HS-27A (cell line): ENCODE measurements around the gene ASCC1.

Source experiments
- DNase-seq: peaks from one replicate; pipeline ENCODE4 v3.0.0-alpha.2; 2012; ENCODE audit warnings: low read depth, missing footprints

Gene ASCC1

DNA sequence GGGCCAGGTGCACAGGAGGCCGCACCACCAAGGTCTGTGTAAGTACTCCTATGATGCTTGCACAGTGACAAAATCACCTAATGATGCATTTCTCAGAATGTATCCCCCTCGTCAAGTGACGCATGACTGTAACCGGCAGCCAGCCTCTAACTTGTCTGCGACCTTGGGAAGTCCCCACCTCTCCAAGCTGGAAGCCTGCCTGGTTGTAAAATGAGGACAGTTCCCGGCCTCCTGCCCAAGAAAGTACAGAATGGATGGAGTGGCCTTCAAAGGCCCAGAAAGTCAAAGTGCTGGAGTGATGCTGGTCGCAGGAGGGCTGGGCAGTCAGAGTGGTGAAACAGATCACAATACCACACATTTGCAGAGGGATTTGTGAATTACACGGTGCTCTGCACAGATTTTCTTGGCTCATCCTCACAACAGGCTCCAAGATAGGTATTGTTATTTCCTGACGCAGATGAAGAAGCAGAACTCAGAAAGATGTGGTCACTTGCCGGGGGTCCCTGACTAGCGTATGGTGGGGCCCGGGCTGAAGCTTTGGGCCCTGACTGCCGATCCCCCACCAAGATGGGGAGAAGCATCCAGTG is 150.5 kb downstream of the ASCC1 start:
- no peak for DNase-seq

DNA sequence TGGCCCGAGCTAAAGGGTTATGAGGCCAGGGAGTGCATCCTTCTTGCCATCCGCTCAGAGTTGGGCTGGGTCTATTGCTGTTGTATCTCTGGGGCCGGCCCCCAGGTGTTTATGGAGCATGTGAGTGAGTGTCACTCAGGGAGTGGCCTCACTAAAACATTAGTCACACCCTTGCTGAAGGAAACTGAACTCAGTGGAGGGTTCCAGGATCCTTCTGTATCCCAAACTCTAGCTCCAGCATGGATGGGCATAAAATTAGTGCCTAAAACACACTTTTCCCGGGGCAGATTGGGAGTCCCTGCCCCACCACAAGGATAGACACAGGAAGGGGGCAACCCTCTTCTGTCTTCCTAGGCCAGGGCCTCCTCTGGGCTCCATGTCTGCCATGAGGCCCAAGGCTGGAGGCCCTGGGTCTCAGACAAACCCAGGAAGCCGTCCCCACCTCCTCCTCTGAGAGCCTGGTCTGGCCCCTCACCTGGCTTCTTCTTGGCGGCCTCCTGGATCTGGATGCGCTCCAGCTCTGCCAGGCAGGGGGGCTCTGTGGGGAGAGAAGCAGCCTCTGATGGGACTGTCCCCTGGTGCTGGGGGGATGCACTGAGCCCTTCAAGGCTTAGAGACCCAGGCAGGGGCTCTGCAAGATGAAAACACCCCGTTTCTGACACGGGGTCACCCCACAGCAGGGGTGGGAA is 152.2 kb downstream of the ASCC1 start:
- DNase-seq: no peak

DNA sequence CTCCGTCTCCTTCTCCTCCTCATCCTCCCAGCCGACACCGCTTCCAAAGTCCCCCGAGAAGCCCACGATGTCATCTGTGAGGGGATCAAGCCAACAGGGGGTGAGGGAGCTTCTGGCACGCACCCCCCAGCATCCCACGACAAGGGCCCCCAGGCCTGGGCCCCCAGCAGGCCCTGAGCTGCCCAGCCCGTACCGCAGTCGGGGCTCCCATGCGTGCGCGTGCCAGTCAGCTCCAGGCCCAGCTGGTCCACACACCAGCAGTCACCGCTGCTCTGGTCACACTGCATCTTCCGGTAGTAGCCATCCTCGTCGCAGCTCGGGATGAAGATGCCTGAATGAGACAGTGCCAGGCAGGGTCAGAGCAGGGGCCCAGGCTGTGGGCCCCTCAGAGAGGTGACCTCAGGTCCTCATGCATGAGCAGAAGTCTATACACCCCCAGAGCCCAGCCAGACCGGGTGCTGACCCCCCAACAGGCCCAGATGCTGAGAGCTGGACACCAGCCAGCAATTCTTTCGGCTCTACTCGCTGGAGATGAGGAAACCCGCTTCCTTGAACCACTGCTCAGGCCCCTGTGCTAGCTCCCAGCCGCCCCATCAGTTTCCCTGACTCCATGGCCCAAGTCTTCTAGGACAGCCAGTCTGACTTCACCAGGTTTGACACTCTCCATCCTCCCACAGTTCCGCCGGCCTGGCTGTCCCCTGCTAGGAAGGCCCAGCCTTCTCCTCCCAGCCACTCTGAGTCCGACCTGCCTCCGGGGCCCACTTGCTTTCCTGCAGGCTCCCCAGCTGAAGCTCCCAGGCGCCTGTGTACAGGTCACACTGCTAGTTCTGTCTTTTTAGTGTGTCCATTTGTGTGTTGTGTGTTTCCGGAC is 153.0 kb downstream of the ASCC1 start:
- no peak for DNase-seq

DNA sequence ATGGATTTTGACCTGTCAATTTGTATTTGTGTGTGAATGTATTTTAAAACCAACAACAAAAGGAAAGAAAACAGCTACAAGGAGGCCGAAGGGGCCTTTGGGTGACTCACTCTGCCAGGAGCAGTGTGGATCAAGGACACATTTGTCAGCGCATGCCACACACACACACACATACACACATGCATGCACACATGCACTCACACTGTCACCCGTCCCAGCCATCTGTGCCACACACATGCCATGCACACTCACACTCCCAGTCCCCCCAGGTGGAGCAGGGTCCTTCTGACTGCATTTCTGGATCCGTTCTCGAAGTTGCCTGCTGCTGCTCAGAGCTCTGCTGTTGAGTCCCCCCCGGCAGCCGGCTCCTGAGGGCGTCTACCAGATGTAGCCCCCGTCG is 153.7 kb downstream of the ASCC1 start:
- no peak for DNase-seq

DNA sequence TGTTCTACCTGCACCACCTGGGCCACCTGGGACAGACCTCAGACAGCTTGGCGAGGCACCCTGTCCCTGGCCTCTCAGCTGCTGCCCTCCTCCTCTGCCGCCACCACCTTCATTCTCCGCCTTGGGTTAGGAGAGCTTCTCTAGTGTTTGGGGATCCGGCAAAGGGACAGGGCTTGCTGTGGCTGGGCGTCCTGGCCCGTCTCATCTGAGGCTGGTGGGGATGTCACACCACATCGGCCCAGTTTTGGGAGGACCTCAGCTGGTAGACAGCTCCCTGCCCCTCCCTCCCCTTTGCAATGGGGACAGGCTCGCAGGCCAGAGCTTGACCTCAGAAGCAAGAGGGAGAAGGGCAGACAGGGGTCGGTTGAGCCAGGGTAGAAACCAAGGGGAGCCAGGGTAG is 154.1 kb downstream of the ASCC1 start:
- DNase-seq: no peak

DNA sequence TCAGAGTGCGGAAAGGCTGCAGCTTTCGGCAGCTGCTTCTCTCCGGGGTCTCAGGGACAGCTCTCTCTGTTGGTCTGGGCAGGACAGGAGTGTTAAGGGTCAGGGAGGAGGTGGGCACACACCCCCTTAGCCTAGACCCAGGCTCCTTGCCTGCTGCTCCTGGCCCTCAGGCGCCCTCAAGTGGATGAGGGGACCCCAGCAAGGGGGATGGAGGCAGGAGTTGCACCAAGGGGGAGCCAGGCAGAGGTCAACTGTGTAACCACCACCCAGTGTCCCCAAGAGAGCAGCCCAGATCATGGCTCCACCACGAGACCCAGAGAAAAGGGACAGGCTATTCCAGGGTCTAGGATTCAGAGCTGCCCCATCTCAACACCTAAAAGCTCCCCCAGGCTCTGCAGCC is 154.6 kb downstream of the ASCC1 start:
- DNase-seq: no peak

DNA sequence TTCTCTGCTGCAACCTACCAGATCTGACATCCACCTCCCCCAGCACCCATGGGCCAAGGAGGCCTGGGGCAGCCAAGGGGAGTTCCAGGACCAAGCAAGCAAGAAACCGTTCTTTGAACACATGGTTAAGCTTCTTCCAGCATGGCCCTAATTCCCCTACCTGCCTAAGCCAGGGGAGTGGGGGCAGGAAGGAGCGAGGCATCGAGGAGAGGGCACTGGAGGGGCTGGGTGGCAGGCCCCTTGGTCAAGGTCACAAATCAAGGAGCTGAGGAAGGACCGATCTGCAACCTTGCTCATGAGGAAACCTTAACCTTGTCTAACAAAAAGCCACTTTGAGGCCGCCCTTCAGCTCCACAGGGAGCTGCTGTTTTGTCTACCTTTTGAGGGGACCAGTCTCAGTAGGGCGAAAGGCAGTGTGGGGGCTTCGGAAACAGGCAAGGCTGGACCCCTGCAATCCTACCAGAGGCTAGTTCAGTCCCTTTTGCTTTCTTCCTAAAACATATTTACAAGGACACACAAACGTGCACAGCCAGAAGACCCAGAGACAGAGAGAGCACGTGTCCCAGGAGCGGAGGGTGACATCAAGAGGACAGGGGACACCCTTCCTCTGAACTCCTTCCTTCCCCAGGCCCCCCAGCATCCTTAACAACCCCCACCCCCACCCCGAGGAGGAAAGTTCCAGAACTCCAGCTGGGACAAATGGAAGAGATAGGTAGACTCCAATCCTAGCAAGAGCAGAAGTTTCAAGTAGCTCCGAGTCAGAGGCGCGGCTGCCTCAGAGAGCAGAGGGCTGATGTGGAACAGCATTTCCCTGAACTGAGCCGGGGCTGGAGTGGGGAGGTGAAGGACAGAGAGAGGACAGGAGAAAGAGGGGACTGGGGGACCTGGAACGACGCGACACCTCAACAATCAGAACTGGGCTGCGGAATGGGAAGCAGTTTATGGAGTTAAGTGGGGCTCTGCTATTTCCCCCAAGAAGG is 155.9 kb downstream of the ASCC1 start:
- no peak for DNase-seq

DNA sequence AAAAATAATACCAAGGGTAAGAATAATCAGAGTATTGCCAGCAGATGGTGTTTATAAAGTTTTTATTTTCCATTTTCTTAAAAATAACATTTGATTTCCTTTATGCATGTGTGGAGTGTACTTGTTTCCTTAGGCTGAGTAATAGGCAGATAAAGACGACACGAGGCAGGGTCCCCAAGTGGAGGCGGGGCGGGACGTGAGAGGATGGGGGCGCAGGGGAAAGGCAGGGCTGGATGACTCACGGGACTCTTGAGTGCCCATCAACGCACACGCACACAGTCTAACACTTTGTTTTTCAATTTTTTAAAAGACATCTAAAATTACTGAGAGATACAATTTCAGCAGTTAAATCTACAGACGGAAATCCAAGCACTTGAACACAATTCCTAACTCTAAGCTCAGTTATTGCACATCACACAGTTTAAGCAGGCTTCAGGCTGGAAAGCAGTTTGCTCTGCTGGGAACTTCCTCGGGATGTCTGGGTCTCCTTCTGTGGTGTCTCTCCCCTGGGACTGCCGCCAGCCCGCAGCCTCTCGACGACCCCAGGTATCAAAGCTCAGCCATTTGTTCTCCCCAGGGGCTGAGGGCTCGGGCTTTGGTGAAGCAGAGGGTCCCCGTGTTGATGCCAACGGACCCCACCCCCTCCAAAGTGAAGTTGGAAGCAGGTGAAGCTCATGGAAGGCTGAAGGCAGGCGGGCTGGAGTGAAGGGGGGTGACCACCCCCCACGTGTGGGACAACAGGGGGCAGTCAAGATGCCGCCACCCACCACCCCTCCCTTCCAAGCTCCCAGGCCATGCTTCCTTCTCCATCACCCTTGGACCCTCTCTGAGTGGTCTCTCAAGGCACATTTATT is 156.9 kb downstream of the ASCC1 start:
- DNase-seq: no peak

DNA sequence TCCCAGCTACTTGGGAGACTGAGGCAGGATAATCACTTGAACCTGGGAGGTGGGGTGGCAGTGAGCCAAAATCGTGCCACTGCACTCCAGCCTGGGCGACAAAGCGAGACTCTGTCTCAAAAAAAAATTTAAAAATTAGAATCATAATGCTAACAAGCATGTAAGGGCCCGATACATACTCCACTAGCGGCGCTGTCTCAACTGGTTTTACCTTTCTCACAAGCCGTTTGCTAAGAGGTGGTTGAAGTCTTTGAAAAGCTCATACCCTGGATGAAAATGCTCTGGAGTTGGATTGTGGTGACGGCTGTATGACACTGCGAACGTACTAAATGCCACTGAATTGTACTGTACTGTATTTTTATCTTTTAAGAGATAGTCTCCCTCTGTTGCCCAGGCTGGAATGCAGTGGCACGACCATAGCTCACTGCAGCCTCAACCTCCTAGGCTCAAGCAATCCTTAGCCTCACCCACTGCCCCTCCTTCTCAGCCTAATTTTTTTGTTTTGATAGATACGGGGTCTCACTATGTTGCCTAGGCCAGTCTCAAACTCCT is 157.7 kb downstream of the ASCC1 start:
- no peak for DNase-seq

DNA sequence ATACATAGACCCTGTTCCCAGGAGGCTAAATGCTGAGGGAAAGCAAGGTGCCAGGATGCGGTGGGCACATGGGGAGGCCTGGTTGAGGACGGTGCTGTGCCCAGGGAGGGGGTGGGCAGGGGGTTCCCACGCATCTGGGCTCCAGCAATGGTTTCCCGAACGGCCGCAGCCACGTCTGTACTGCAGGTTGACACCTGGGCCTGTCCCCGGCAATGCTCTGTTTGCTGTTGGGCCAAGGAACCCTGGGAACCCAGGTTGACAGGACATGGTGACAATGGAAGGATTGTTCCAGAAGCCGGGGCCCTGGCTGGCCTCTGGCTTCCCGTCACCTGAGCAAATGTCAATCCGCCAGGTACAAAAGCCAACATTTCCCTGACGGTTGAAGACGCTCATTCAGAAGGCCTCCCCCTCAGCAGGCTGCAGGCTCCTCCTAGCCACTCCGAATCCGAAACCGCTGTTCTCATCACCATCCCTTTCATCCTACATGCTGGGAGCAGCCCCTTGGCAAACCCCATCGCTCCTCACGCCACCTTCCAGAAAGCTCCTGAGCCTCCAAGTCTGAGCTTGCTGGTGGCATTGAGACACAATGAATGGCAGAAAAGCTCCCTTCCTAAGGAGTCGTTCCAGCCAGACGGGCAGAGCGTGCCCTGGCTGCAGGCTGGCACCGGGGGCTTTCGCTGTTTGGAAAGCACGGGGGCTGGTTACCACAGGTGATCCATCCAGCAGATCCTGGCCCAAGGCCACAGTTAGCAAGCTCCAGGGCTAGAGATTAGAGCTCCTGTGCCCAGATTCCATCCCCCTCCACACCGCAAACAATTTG is 158.9 kb downstream of the ASCC1 start:
- DNase-seq: no peak

DNA sequence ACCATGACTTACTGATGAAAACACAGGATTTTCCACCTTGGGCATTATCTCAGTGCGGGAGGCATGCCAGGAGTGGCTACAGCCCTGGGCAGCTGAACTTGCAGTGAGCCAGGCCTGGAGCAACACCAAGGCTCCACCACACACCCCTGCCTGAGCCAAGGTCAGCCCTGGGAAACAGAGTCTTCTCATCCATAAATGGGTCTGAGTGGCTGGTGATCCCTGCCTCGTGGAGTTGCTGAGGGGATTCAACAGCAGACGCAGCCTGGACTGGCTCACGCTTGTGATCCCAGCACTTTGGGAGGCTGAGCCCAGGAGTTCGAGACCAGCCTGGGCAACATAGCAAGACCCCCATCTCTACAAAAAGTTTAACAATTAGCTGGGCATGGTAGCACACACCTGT is 160.0 kb downstream of the ASCC1 start:
- no peak for DNase-seq

DNA sequence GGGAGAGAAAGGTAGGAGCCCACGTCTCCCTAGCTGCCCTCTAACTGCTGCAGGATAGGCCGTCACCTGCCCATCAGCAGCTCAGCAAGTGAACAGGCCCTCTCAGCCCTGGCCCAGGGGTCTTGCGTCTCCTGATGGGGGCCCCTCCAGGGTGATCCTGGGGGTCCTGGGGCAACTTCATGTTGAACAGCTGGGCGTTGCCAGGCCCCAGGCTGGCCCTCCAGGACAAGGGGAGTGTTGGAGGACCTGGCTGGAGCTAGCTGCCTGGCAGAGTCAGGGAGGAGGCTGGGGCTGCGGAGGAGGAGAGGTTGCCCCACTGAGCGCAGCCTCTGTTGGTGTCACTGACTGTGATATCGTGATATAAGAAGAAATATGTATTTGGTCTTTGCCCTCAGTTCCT is 162.4 kb downstream of the ASCC1 start:
- no peak for DNase-seq

DNA sequence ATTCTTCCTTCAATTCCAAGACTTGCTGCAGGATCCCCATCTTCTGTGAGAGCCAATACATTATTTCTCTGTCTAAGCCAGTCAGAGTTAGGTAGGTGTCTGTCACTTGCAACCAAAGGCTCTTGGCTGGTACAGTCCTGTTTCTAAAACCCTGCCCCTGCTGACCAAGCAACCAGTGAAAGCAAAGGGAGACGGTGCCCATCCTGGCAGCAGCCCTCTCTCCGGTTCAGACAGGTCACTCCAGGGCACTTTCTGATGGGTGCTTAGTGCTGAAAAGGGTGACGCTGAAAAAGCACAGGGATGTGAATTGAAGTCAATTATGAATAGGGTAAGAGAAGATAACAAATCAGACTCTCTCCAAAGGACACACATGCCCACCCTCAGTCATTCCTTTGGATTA is 165.2 kb downstream of the ASCC1 start:
- DNase-seq: no peak

DNA sequence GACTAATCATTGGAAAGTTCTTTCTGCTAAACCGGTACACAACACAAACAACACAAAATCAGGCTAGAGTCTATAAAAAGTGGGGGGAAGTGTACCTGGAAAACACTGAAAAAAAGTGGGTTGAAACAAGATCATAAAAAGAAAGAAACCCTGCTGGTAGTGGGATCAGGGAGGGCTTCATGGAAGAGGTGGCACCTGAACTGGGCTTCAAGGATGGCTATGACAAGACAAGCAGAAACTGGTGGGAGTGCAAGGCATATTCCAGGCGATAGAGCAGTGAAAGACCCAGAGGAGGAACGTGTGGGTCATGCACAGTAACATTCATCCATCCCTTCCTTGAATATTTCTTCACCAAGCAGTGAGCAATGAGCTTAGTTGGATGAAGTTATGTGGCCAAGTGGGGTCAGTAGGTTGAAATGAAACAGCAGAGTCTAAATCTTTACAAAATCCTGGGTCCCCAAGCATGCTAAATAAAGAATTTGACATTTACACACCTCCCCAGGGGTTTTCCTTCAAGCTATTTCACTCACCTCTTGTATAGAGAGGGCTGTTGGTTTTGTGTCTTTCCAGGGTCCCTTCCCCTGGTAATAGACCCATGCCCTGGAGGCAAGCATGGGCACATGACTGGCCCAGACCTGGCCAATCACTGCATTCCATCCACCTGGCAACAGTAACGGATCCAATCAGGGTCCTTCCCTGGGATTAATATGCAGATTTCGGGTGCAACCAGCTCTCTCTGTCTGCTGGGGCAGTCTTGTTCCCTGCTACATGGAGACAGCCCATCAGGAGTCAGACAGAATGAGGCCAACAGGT is 165.9 kb downstream of the ASCC1 start:
- no peak for DNase-seq

DNA sequence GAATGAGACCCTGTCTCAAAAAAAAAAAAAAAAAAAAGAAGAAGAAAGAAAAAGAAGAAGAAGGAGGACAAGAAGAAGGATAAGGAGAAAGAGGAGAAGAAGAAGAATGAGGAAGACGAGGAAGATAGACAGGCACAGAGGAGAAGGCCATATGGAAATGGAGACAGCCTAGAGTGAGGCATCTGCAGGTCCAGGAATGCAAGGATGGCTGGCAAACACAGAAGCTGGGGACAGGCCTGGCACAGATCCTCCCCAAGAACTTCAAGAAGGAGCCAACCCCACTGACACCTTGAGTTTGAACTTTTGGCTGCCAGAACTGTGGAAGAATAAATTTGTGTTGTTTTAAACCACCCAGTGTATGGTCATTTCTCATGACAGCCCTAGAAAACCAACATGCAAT is 166.6 kb downstream of the ASCC1 start:
- DNase-seq: no peak

DNA sequence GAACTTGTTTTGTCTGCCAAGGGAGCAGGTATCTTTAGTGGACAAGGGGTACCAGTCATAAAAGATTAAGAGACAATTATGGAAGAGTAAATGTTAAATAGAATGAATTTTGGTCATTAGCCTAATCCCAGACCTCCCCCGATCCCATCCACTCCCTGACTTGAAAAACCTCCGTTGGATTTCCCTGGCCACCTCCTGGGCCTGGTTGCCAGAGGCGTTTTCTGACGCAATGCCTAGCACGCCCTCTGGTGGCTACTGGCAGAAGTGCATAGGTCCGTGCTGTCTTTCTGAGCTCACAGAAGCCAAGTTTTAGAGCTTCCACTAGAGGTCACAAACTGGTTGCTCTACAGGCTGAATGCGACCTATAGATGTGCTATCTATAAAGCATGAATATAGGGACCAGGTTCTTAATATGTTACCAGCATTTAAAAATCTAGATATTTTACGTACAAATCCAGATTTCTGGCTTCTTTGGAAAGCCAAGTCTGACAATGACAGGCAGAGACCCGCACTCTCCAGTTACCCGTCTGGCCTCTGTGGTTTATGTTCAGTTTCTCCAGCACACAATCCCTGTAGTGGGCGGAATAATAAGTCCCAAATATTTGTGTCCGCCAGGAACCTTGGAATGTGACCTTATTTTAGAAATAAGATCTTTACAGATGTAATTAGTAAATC is 167.5 kb downstream of the ASCC1 start:
- peak; percentile 54 for DNase-seq
